Cardiac muscle cell (in vitro differentiated cells and primary cell): ENCODE results near the gene RD3L. TPM values are rescaled to one million over a fixed set of nuclear protein-coding genes. Genes with fewer than 3 reads are reported as not detected.

Experiments
- DNase-seq, 2 donors: peaks; one replicate each; pipeline versions ENCODE4 v3.0.0 to v3.0.0-alpha.2; 2010 to 2017; ENCODE audit warnings: low read depth in 1 of 2, low spot score in 1 of 2
- H3K27ac ChIP-seq: fragments of 200-600 bp; sonication (generic); 2 replicates; pipeline ENCODE4 v1.5.1; 2016
- H3K27me3 ChIP-seq: fragments of 200-600 bp; sonication (generic); 2 replicates; pipeline ENCODE4 v1.6.0; 2016; ENCODE audit warnings: control low read depth
- H3K36me3 ChIP-seq: fragments of 200-600 bp; sonication (generic); 2 replicates; pipeline ENCODE4 v1.5.1; 2016; ENCODE audit warnings: control low read depth
- H3K4me1 ChIP-seq: fragments of 200-600 bp; sonication (generic); 2 replicates; pipeline ENCODE4 v1.8.1; 2017; ENCODE audit warnings: low read depth, mild to moderate bottlenecking, mixed run types
- H3K4me3 ChIP-seq: fragments of 200-600 bp; sonication (generic); 2 replicates; pipeline ENCODE4 v1.5.1; 2016; ENCODE audit warnings: mild to moderate bottlenecking
- H3K9me3 ChIP-seq: fragments of 200-600 bp; sonication (generic); 2 replicates; pipeline ENCODE4 v1.5.1; 2017; ENCODE audit warnings: low read depth, mild to moderate bottlenecking, control low read depth
- polyA plus RNA-seq: library from polyadenylated mRNA; unstranded; fragments of >200 nt; fragmentation: Nextera tagmentation; extraction: Ambion mirVana; gene quantifications from 2 replicates; pipeline ENCODE4 v1.2.1, GENCODE V29; 2016
- total RNA-seq: library from RNA; depleted of rRNA; stranded (reverse); fragments of >200 nt; gene quantifications from 2 replicates; pipeline ENCODE4 v1.2.3, GENCODE V29; 2016
- TF ChIP-seq, protein P1 (sequence below): IDR thresholded peaks from 2 replicates; pipeline ENCODE4 v1.5.1; 2012; ENCODE audit warnings: low read depth, mild to moderate bottlenecking, low read length

The RD3L gene
- total and polyA plus RNA-seq, 2 experiments from 2014 or later = 0.18 to 0.46 TPM

DNA sequence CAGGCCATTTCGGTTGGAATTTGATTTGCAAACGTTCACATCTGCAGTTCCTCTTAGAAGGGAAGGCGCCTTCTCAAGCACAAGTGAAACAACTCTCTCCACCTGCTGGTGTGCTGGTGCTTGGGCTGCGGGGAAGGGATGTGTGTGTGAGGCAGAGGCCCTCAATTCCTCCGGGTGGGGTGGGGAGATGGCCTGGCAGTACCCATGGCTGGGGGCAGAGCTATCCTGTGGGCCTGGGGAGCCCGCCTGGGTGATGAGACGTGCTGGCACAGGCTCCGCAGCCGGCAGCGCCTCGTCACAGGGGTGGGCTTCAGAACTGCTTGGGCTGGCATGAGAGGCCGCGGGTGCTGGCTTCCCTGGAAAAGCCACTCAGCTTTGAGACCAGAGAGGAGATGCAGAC lies 43.0 kb downstream of the RD3L start:
- no peak for DNase-seq
- H3K4me1 ChIP-seq = no peaks in the 10 kb centered on the region
- H3K9me3 ChIP-seq = no peaks in the 10 kb centered on the region
- no peaks in the 10 kb centered on the region for H3K36me3 ChIP-seq
- H3K4me3 ChIP-seq = no peak overlapping the region
- TF ChIP-seq, protein P1, sequence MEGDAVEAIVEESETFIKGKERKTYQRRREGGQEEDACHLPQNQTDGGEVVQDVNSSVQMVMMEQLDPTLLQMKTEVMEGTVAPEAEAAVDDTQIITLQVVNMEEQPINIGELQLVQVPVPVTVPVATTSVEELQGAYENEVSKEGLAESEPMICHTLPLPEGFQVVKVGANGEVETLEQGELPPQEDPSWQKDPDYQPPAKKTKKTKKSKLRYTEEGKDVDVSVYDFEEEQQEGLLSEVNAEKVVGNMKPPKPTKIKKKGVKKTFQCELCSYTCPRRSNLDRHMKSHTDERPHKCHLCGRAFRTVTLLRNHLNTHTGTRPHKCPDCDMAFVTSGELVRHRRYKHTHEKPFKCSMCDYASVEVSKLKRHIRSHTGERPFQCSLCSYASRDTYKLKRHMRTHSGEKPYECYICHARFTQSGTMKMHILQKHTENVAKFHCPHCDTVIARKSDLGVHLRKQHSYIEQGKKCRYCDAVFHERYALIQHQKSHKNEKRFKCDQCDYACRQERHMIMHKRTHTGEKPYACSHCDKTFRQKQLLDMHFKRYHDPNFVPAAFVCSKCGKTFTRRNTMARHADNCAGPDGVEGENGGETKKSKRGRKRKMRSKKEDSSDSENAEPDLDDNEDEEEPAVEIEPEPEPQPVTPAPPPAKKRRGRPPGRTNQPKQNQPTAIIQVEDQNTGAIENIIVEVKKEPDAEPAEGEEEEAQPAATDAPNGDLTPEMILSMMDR = no peak
- H3K27ac ChIP-seq = no peak overlapping the region
- no peaks in the 10 kb centered on the region for H3K27me3 ChIP-seq

DNA sequence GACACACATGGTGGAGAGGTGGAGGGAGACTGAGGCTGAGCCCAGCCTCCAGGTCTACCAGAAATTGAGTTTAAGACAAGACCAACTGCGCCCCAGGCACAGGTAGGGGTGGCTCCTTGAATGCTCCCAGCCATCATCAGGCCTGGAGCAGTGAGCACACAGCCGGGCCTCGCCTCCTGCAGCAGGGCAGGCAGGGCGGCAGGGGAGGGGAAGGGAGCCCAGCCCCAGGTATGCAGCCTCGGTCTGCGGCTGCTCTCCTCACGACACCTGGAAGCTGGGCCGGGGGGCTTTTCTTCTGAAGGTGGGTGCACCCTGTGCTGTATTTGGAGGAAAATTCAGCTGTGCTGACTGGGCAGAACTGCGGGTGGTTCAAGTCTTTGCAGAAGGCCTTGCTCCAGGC lies 43.6 kb downstream of the RD3L start:
- Histone ChIP-seq H3K4me3 (no peak overlapping the region), H3K27ac (no peak overlapping the region), H3K36me3 (no peaks in the 10 kb centered on the region), H3K27me3 (no peaks in the 10 kb centered on the region), H3K4me1 (no peaks in the 10 kb centered on the region), H3K9me3 (no peaks in the 10 kb centered on the region)
- TF ChIP-seq, protein P1 = no peak
- no peak for DNase-seq

DNA sequence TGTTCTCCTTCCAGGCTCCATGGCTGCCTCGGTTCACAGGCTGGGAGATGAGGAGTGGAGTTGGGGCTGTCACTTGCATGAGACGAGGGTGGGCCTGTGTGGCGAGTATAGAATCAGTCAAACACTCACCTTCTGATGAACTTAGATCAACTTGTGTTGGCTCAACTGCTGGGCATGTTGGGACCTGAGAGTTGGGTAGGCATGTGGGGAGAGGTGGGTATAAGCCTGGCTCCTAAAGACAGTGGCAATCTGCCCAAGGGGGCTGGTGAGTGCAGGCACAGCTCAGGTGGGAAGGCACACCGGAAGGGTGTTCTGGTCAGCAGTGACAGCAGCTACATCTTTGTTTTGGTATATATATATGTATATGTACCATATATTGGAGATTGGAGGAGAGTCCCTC lies 44.1 kb downstream of the RD3L start:
- H3K4me1 ChIP-seq = no peaks in the 10 kb centered on the region
- TF ChIP-seq, protein P1 = no peak
- no peaks in the 10 kb centered on the region for H3K27me3 ChIP-seq
- DNase-seq = no peak
- H3K36me3 ChIP-seq = no peaks in the 10 kb centered on the region
- H3K4me3 ChIP-seq = no peak overlapping the region
- H3K27ac ChIP-seq = no peak overlapping the region
- no peaks in the 10 kb centered on the region for H3K9me3 ChIP-seq

DNA sequence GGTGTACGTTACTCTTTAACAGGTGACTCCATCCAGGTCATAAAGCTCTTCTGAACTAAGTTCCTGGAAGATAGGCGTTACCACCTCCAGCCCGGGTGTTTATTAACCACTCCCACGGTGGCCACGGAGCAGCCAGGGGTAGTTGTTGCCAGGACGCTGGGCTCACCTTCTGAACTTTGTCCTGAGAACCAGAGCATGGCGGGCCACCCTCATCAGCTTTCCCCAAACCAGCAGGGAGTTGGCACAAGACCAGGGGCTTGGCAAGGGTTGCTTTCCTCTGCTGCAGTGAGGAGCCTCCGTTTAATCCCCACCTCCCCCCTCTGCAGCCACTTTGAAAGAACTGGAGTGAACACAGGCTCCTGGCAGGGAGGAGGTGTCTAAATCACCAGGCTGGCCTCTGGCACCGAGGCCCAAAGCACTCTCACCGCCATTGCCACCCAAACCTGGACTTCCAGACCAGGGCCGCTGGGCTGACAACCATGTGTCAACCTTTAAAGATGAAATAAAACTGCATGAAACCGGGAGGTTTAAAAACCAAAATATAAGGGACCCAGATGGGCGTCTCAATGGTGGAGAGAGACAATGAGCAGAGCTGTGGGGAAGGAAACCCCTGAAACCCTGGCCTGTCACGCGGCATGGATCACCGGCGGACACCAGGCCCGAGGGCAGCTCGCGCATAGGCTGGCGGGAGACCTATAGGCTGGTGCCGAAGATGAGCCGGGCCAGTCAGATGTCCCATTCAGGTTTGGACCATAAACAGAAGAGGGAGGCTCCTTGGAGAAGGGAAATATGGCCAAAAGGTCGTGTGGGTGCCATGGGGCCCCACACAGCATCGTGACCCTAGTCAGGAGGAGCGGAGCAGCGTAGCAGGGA lies 45.0 kb downstream of the RD3L start:
- Histone ChIP-seq H3K36me3 (no peaks in the 10 kb centered on the region), H3K27me3 (no peaks in the 10 kb centered on the region), H3K9me3 (no peaks in the 10 kb centered on the region), H3K27ac (no peak overlapping the region), H3K4me3 (no peak overlapping the region), H3K4me1 (no peaks in the 10 kb centered on the region)
- TF ChIP-seq, protein P1 = no peak
- no peak for DNase-seq

DNA sequence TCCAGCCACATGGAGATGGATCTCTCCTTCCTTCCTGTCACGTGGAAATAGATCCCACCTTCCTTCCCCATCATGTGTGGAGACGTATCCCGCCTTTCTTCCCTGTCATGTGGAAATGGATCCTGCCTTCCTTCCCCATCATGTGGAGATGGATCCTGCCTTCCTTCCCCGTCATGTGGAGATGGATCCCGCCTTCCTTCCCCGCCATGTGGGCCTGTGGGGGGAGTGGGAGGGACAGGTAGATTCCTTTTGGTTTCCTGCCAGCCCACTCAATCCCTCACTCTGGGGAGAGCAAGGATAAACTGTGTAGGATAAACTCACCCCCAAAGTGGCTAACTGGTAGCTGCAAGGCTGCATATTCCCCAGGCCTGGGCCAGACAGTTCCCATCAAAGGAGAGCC lies 45.8 kb downstream of the RD3L start:
- no peak overlapping the region for H3K27ac ChIP-seq
- DNase-seq = no peak
- no peaks in the 10 kb centered on the region for H3K9me3 ChIP-seq
- H3K4me3 ChIP-seq = no peak overlapping the region
- no peaks in the 10 kb centered on the region for H3K4me1 ChIP-seq
- TF ChIP-seq, protein P1 = no peak
- H3K36me3 ChIP-seq = no peaks in the 10 kb centered on the region
- H3K27me3 ChIP-seq = no peaks in the 10 kb centered on the region
